GM03348 (cell line): ENCODE results near the gene KRTAP11-1.

Experiments
- DNase-seq: peaks from one replicate; pipeline ENCODE4 v3.0.0; 2012; ENCODE audit warnings: low spot score

KRTAP11-1 gene

GRCh38 chr21:30881480-30881879 is at the start of gene KRTAP11-1:
KRTAP11-1 (minus strand) TSS chr21:30881580; CDS start chr21:30881524, 56 bp downstream.
- DNase-seq: no peak

GRCh38 chr21:30924146-30924700 is 42.8 kb upstream of the KRTAP11-1 start:
- no peak for DNase-seq

GRCh38 chr21:30921129-30921528 is 39.7 kb upstream of the KRTAP11-1 start:
- no peak for DNase-seq

GRCh38 chr21:30917557-30917956 is 36.2 kb upstream of the KRTAP11-1 start:
- no peak for DNase-seq

GRCh38 chr21:30900881-30901280 is 19.5 kb upstream of the KRTAP11-1 start:
- DNase-seq: no peak

GRCh38 chr21:30882866-30883597 is 1.7 kb upstream of the KRTAP11-1 start:
- DNase-seq: no peak

DNA sequence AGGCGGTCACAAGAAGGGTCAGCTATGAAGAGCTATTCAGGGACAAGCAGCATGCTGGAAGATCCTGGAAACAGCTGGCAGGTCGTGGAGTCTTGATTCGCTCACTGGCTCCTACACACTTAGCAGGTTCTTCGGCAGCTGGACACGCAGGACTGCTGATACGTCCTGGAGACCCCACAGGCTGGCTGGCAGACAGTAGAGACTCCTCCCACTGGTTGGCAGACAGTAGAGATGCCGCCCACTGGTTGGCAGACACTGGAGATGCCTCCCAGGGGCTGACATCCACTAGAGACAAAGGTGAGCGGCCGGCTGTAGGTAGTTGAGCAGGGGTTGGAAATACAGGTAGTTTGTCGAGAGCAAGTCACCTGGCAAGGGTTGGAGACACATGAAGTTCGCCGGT is 466 bp downstream of the KRTAP11-1 start:
- DNase-seq: no peak

- no peak for DNase-seq
Observed at GRCh38 chr21:30874526-30874925, 6.9 kb downstream of the KRTAP11-1 start.

DNA sequence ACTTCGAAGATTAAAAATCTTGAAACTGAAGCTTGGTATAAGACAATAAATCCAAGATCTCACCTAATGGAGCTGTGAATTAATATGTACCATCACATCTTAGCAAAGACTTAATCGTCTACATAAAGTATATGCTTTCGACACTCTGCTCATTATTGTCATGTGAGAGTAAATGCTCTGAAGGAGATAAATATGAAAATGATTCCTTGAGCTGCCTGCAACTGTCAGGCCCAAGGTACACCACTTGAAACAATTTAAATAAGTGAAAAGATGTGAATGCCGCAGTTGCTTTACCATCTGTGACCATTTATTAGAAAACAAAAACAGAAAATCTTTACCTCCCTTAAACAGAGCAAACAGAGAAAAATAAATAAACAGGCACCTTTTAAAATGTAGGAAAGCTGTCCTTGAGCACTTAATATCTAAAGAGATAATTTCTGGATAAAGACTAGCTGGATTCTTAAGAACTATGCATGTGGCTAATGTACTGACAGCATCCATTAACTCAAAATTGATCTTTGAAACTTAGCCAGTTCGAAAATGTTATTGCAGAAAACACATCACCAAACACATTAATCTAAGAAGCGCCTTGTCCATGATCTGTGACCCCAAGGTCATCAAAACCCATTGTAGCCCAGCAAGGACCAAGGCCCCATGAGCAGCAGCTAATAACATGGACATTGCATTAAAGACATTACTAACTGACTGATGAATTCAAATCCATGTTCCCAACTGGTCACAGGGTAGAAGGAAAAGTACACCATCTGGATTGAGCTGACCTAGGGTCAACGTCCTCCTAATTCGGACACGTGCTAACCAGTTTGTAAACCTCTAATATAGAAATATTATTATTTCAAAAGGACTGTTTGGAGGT is 33.5 kb downstream of the KRTAP11-1 start:
- no peak for DNase-seq

- no peak for DNase-seq
Observed at GRCh38 chr21:30842990-30843389, 38.4 kb downstream of the KRTAP11-1 start.

DNA sequence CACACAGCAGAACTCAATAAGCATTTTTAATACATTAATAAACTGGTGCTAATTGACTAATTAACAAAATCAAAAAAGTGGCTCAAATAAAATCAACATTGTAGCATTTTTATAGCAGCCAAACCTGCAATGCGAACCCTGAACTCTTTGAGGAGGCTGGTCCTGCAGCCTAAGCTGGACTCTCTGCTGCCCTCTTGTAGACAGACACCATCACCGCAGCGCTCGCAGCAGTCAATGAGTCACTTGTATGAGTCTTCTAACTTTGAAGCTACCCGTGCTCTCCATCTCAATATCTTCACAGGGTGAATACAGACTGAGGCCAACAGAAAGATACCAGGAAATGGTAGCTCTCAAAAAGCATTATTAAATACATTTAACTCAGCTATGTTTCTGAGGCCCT is 42.1 kb downstream of the KRTAP11-1 start:
- DNase-seq: no peak

DNA sequence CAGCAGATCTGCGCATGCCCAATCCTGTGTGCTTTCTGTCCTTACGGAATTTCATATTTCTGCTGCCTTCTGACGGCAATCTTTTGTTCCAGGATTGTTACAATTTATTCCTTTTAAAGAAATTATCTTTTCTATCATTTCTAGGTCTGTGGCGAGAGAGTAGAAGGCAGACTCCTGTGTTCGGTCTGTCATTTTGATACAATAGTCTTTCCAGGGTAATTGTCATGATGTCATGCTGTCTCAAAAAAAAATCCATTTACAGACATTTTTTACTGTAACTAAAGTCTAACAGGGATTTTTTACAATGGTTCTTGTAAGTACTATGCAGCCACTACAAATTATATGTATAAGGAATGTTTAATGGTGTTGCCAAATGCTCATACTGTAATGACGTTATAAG is 42.8 kb downstream of the KRTAP11-1 start:
- DNase-seq: no peak

- no peak for DNase-seq
Observed at GRCh38 chr21:30831194-30831765, 50.1 kb downstream of the KRTAP11-1 start.
